ENCODE data around the gene RYR1.

DNA sequence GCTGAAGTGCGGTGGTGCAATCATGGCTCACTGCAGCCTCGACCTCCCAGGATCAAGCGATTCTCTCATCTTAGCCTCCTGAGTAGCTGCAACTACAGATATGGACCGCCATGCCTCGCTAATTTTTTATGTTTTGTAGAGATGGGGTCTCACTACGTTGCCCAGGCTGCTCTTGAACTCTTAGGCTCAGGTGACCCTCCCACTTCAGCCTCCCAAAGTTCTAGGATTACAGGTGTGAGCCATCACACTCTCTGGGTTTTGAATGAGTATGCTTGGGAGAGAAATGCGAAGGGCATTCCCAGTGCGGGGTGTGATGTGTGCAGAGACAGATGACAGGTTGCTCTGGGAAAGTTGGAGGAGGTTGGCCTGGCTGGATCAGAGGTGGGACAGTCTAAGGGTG lies 49.0 kb downstream of the RYR1 start:
- TF ChIP-seq, protein P1, sequence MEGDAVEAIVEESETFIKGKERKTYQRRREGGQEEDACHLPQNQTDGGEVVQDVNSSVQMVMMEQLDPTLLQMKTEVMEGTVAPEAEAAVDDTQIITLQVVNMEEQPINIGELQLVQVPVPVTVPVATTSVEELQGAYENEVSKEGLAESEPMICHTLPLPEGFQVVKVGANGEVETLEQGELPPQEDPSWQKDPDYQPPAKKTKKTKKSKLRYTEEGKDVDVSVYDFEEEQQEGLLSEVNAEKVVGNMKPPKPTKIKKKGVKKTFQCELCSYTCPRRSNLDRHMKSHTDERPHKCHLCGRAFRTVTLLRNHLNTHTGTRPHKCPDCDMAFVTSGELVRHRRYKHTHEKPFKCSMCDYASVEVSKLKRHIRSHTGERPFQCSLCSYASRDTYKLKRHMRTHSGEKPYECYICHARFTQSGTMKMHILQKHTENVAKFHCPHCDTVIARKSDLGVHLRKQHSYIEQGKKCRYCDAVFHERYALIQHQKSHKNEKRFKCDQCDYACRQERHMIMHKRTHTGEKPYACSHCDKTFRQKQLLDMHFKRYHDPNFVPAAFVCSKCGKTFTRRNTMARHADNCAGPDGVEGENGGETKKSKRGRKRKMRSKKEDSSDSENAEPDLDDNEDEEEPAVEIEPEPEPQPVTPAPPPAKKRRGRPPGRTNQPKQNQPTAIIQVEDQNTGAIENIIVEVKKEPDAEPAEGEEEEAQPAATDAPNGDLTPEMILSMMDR (IDR thresholded peaks at IDR 0.05), result no peak
- TF ChIP-seq POLR2A (IDR thresholded peaks at IDR 0.05), result no peak
